Ovary (tissue), 9 donors: ENCODE data around the gene FGF2. TPM values are rescaled to one million over a fixed set of nuclear protein-coding genes. Genes with fewer than 3 reads are reported as not detected.

Source experiments
- DNase-seq, 5 donors: peaks; one replicate each; pipeline ENCODE4 v3.0.0-alpha.2; 2019 to 2020
- H3K27ac ChIP-seq, 2 donors: fragments of 200-600 bp; one replicate each; pipeline versions ENCODE4 v1.5.1 to v1.8.0; 2019 to 2022
- H3K27me3 ChIP-seq: fragments of 200-600 bp; one replicate; pipeline ENCODE4 v1.8.0; 2022
- H3K36me3 ChIP-seq: fragments of 200-600 bp; sonication (generic); one replicate; pipeline ENCODE4 v1.5.1; 2019
- H3K4me1 ChIP-seq: one replicate; pipeline ENCODE4 v1.8.1; 2013; ENCODE audit warnings: mild to moderate bottlenecking, moderate library complexity; ENCODE audit not compliant: insufficient read depth
- H3K4me3 ChIP-seq: fragments of 200-600 bp; sonication (generic); one replicate; pipeline ENCODE4 v1.5.1; 2017
- H3K9me3 ChIP-seq, 2 donors: fragments of 200-600 bp in 1 of 2; sonication (generic) in 1 of 2; one replicate each; pipeline versions ENCODE4 v1.5.1 to v1.8.1; 2013 to 2019; ENCODE audit warnings: mild to moderate bottlenecking in 1 of 2, moderate library complexity in 1 of 2
- CTCF ChIP-seq, 3 donors: fragments of 450-650 bp in 2 of 3; fragments of 200-600 bp in 1 of 3; IDR thresholded peaks; one replicate each; pipeline versions ENCODE4 v1.5.1 to v1.8.0; 2016 to 2022; ENCODE audit warnings: antibody characterized with exemption in 3 of 3, mild to moderate bottlenecking in 1 of 3
- EP300 ChIP-seq: sonication (generic); formaldehyde crosslinking; IDR thresholded peaks from one replicate; pipeline ENCODE4 v1.6.1; 2017; ENCODE audit warnings: antibody characterized with exemption
- POLR2A ChIP-seq: fragments of 450-650 bp; IDR thresholded peaks from one replicate; pipeline ENCODE4 v1.6.1; 2017; ENCODE audit warnings: antibody characterized with exemption, mild to moderate bottlenecking, moderate library complexity
- WGBS, 3 donors: extraction: QIAGEN DNeasy Blood & Tissue Kit in 1 of 3; methylation state at CpG; one replicate each; pipeline versions ENCODE4 v1.1.5 to v1.1.7; 2013 to 2017; 5-methylcytosine and 5-hydroxymethylcytosine counted together
- intact Hi-C, 4 donors: fragments of 100-400 bp; cut with DNase I; formaldehyde crosslinking; loops; one replicate each; pipeline versions ENCODE4 v1.11.0 to v1.15.1; 2022 to 2023
- polyA plus RNA-seq, 2 donors: library from polyadenylated mRNA; stranded (reverse); fragments of 200-250 nt in 1 of 2; fragments of 350-450 nt in 1 of 2; fragmentation: Illumina TruSeq in 1 of 2; extraction: RNeasy Lipid Tissue Mini Kit (QIAGEN cat#74804) in 1 of 2; gene quantifications; one replicate each; pipeline ENCODE4 v1.2.3, GENCODE V29; 2013 to 2014
- total RNA-seq, 7 donors: library from RNA; depleted of rRNA in 2 of 7; stranded (reverse); fragments of >200 nt in 2 of 7; fragmentation: NEBNext Ultra II Directional in 3 of 7; extraction: Animal tissue kit (Norgen Biotek cat#: 25700) in 3 of 7; gene quantifications; one replicate each; pipeline versions ENCODE4 v1.1.0 to v1.2.4, GENCODE V29; 2016 to 2023
- donor health status: DM: no; HTN: no; CAD: no; lungs with moderate emphysema.
- donor health status: DM: no; HTN: no; CAD: no.
- donor health status: Bipolar disorder and iron deficiency.
- donor health status: DM: yes; HTN: yes; CAD: no.
- donor health status: DM: no; HTN: no; CAD: no.
- donor health status: DM: yes; HTN: yes; CAD: no.

Gene FGF2
- total and polyA plus RNA-seq, 9 donors: 7.4 to 36.0 (median 22.4) TPM

GRCh38 chr4:122901247-122902010, 74.8 kb downstream of the FGF2 start:
- Histone ChIP-seq H3K9me3 (no peaks in the 10 kb centered on the region), H3K27me3 (no peaks in the 10 kb centered on the region), H3K4me1 (no peaks in the 10 kb centered on the region), H3K27ac (no peak overlapping the region), H3K36me3 (no peaks in the 10 kb centered on the region), H3K4me3 (no peak overlapping the region)
- 21 to 32% (median 25%) methylated on average over 2 of the region's 2 CpGs for WGBS, 3 donors
- intact Hi-C loops: loop anchor here in 1 of 4 donors (5.0 kb wide), 1 partner anchor 424 kb away; no protein-coding TSS in a partner anchor
- no peak for TF ChIP-seq POLR2A
- no peak for TF ChIP-seq EP300
- TF ChIP-seq CTCF (IDR thresholded peaks at IDR 0.05): no peak
- no peak for DNase-seq

GRCh38 chr4:122903766-122904288, 77.2 kb downstream of the FGF2 start:
- Histone ChIP-seq H3K36me3 (no peaks in the 10 kb centered on the region), H3K4me3 (no peak overlapping the region), H3K9me3 (no peaks in the 10 kb centered on the region), H3K27me3 (no peaks in the 10 kb centered on the region), H3K4me1 (no peaks in the 10 kb centered on the region), H3K27ac (no peak overlapping the region)
- DNase-seq: no peak
- intact Hi-C loops: loop anchor here in 1 of 4 donors (5.0 kb wide), 1 partner anchor 427 kb away; no protein-coding TSS in a partner anchor
- TF ChIP-seq POLR2A: no peak
- TF ChIP-seq CTCF (IDR thresholded peaks at IDR 0.05): no peak
- no peak for TF ChIP-seq EP300

- 87 to 96% (median 92%) methylated on average over 7 of the region's 7 CpGs for WGBS, 3 donors
- TF ChIP-seq POLR2A (no peak), EP300 (no peak), CTCF (IDR thresholded peaks at IDR 0.05) (no peak)
- no peak for DNase-seq
These were observed 80.3 kb downstream of the FGF2 start for GRCh38 chr4:122906859-122907305.

GRCh38 chr4:122908223-122908622, 81.6 kb downstream of the FGF2 start:
- no peaks in the 10 kb centered on the region for H3K36me3 ChIP-seq
- DNase-seq: no peak
- H3K9me3 ChIP-seq: no peaks in the 10 kb centered on the region
- intact Hi-C loops: no loop called here
- H3K27ac ChIP-seq: no peak overlapping the region
- H3K4me3 ChIP-seq: no peak overlapping the region
- TF ChIP-seq POLR2A (no peak), EP300 (no peak)
- no peaks in the 10 kb centered on the region for H3K27me3 ChIP-seq
- H3K4me1 ChIP-seq: peaks cover 2% of the 10 kb centered on the region
- WGBS, 3 donors: 22 to 50% (median 44%) methylated on average over 1 of the region's 1 CpG

More at GRCh38 chr4:122906859-122907305, 80.3 kb downstream of the FGF2 start:
- H3K36me3 ChIP-seq: no peaks in the 10 kb centered on the region
- no peaks in the 10 kb centered on the region for H3K27me3 ChIP-seq
- H3K4me3 ChIP-seq: no peak overlapping the region
- no peaks in the 10 kb centered on the region for H3K9me3 ChIP-seq
- peaks cover 2% of the 10 kb centered on the region for H3K4me1 ChIP-seq
- intact Hi-C loops: no loop called here
- H3K27ac ChIP-seq: no peak overlapping the region

- H3K27ac ChIP-seq: no peak overlapping the region
- no peaks in the 10 kb centered on the region for H3K27me3 ChIP-seq
- no peak overlapping the region for H3K4me3 ChIP-seq
- intact Hi-C loops: loop anchor here in 1 of 4 donors (5.0 kb wide), 1 partner anchor 152 kb away; no protein-coding TSS in a partner anchor
- H3K9me3 ChIP-seq: no peaks in the 10 kb centered on the region
- H3K4me1 ChIP-seq: peaks cover 2% of the 10 kb centered on the region
- H3K36me3 ChIP-seq: no peaks in the 10 kb centered on the region
- DNase-seq: no peak
- WGBS, 3 donors: 66 to 92% (median 68%) methylated on average over 2 of the region's 2 CpGs
- TF ChIP-seq CTCF (IDR thresholded peaks at IDR 0.05): no peak
- no peak for TF ChIP-seq EP300
- no peak for TF ChIP-seq POLR2A
These were observed 83.1 kb downstream of the FGF2 start for GRCh38 chr4:122909683-122910082.
